Ovary (tissue), 3 donors: ENCODE results near the gene CPNE9.

ENCODE experiments used
- POLR2A ChIP-seq: fragments of 450-650 bp; IDR thresholded peaks from one replicate; pipeline ENCODE4 v1.6.1; 2017; ENCODE audit warnings: antibody characterized with exemption, mild to moderate bottlenecking, moderate library complexity
- TF ChIP-seq, protein P1 (sequence below), 3 donors: fragments of 450-650 bp in 2 of 3; fragments of 200-600 bp in 1 of 3; IDR thresholded peaks; one replicate each; pipeline versions ENCODE4 v1.5.1 to v1.8.0; 2016 to 2022; ENCODE audit warnings: antibody characterized with exemption in 3 of 3, mild to moderate bottlenecking in 1 of 3
- donor health status: DM: no; HTN: no; CAD: no.

- TF ChIP-seq POLR2A: no peak
- TF ChIP-seq, protein P1, sequence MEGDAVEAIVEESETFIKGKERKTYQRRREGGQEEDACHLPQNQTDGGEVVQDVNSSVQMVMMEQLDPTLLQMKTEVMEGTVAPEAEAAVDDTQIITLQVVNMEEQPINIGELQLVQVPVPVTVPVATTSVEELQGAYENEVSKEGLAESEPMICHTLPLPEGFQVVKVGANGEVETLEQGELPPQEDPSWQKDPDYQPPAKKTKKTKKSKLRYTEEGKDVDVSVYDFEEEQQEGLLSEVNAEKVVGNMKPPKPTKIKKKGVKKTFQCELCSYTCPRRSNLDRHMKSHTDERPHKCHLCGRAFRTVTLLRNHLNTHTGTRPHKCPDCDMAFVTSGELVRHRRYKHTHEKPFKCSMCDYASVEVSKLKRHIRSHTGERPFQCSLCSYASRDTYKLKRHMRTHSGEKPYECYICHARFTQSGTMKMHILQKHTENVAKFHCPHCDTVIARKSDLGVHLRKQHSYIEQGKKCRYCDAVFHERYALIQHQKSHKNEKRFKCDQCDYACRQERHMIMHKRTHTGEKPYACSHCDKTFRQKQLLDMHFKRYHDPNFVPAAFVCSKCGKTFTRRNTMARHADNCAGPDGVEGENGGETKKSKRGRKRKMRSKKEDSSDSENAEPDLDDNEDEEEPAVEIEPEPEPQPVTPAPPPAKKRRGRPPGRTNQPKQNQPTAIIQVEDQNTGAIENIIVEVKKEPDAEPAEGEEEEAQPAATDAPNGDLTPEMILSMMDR (IDR thresholded peaks at IDR 0.05): no peak
Observed at GRCh38 chr3:9778143-9779074, 74.8 kb downstream of the CPNE9 start.
